Activated T-helper 17 cell treated with anti-CD3 and anti-CD28 coated beads, Interleukin-2, amount 50 U/mL, for 72 hours (primary cell): ENCODE measurements around the gene KIAA1549. TPM values are rescaled to one million over a fixed set of nuclear protein-coding genes. Genes with fewer than 3 reads are reported as not detected.

Experiments
- ATAC-seq: fragments of 150-1000 bp; cut with Tn5 transposase; replicated peaks from 2 replicates; pipeline ENCODE4 v1.10.0; 2021; ENCODE audit warnings: mild to moderate bottlenecking, moderate library complexity
- H3K27ac Mint-ChIP-seq: one replicate; pipeline ENCODE4 v1.8.0; 2022; ENCODE audit warnings: mixed read lengths
- H3K27me3 Mint-ChIP-seq: one replicate; pipeline ENCODE4 v1.8.0; 2022; ENCODE audit warnings: mixed read lengths
- H3K36me3 Mint-ChIP-seq: one replicate; pipeline ENCODE4 v1.8.0; 2022; ENCODE audit warnings: low read depth, mild to moderate bottlenecking, mixed read lengths
- H3K4me1 Mint-ChIP-seq: one replicate; pipeline ENCODE4 v1.8.0; 2022; ENCODE audit warnings: mixed read lengths
- H3K4me3 Mint-ChIP-seq: one replicate; pipeline ENCODE4 v1.8.0; 2022; ENCODE audit warnings: mild to moderate bottlenecking, mixed read lengths
- H3K9me3 Mint-ChIP-seq: one replicate; pipeline ENCODE4 v1.8.0; 2022; ENCODE audit warnings: mixed read lengths
- total RNA-seq, 2 donors: library from RNA; stranded (reverse); gene quantifications; one replicate each; pipeline ENCODE4 v1.2.3, GENCODE V29; 2022

Gene KIAA1549
- total RNA-seq, 2 donors from 2014 or later, result 1.1 to 1.2 TPM

DNA sequence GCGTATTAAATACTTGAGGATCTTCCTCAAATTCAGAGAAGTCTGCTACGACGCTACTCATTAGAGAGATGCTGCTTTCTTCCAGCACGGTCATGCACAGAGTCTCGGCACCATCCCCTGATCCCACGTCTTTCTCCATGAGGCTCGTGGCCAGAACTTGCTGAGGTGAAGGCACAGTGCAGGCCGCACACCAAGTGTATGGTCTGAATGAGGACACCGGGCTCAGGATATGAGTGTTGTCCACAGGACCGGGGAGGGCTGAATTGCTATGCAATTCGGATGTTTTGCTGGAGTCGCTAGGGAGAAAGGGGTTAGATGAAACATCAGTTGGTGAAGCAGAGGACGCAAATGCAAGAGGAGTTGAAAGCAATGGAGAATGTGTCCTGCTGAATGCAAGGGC is 63.0 kb downstream of the KIAA1549 start:
- H3K27me3 Mint-ChIP-seq, result peaks cover 13% of the 10 kb centered on the region
- H3K9me3 Mint-ChIP-seq, result no peaks in the 10 kb centered on the region
- H3K36me3 Mint-ChIP-seq, result no peaks in the 10 kb centered on the region
- H3K4me3 Mint-ChIP-seq, result no peak overlapping the region
- H3K27ac Mint-ChIP-seq, result no peak overlapping the region
- no peak for ATAC-seq
- H3K4me1 Mint-ChIP-seq, result no peaks in the 10 kb centered on the region

DNA sequence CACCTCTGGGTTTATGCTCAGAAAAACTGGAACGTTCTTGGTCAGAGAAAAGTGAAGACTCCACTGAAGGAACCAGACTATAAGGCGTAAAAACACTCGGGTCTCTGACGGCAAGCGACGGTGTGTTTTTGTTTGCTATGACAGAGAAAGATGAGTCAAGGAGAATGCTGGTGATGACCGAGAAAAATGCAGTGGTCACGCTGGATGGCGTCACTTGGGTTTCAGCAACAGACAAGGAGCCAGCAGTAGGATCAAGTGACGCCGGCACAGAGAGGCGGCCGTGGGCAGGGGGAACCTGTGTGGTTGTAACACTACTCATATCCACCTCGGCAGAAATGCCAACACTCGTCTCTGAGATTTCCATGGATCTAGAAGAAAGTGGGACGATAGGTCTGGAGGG is 63.4 kb downstream of the KIAA1549 start:
- no peak for ATAC-seq
- no peaks in the 10 kb centered on the region for H3K9me3 Mint-ChIP-seq
- H3K4me1 Mint-ChIP-seq, result no peaks in the 10 kb centered on the region
- H3K27me3 Mint-ChIP-seq, result peaks cover 13% of the 10 kb centered on the region
- no peaks in the 10 kb centered on the region for H3K36me3 Mint-ChIP-seq
- no peak overlapping the region for H3K27ac Mint-ChIP-seq
- no peak overlapping the region for H3K4me3 Mint-ChIP-seq

DNA sequence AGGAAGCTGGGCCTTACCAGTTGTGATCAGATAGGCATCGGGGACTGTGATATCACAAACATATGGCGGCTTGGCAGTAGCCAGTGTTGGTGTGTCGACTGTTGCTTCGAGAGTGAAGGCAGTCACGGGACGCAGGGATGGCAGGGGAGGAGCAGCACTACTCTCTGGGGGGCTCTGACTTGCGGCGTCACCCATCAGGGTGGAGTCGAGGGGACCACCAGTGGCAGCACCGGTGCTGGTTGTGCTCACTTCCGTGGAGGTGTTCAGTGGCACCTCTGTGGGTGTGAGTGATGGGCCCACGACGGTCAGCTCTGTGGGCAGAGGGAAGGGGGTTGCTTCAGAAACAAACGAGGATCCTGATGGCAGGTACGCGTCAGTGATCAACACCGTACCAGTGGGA is 64.5 kb downstream of the KIAA1549 start:
- H3K9me3 Mint-ChIP-seq, result no peaks in the 10 kb centered on the region
- no peaks in the 10 kb centered on the region for H3K36me3 Mint-ChIP-seq
- peaks cover 13% of the 10 kb centered on the region for H3K27me3 Mint-ChIP-seq
- no peaks in the 10 kb centered on the region for H3K4me1 Mint-ChIP-seq
- no peak overlapping the region for H3K4me3 Mint-ChIP-seq
- ATAC-seq, result no peak
- no peak overlapping the region for H3K27ac Mint-ChIP-seq

DNA sequence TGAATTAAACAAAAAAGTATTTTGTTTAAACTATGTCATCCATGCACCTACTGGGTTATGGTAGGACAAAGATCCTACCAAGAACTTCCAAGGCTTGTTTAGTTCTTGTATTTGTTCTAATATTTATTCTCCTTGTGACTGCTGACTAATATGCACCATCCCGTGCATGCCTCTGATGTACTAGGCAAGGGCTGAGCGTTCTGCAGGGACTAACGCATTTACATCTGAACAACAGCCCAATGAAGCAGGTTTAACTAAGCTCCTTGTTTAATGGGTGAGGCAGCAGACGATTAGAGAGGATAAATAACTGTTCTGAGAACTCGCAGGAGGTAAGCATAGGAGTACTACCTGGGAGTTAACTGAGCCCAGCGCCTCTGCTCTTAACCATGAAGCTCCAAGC is 64.9 kb downstream of the KIAA1549 start:
- no peaks in the 10 kb centered on the region for H3K36me3 Mint-ChIP-seq
- H3K27me3 Mint-ChIP-seq, result peaks cover 13% of the 10 kb centered on the region
- H3K9me3 Mint-ChIP-seq, result no peaks in the 10 kb centered on the region
- no peak overlapping the region for H3K4me3 Mint-ChIP-seq
- no peak for ATAC-seq
- no peak overlapping the region for H3K27ac Mint-ChIP-seq
- no peaks in the 10 kb centered on the region for H3K4me1 Mint-ChIP-seq

DNA sequence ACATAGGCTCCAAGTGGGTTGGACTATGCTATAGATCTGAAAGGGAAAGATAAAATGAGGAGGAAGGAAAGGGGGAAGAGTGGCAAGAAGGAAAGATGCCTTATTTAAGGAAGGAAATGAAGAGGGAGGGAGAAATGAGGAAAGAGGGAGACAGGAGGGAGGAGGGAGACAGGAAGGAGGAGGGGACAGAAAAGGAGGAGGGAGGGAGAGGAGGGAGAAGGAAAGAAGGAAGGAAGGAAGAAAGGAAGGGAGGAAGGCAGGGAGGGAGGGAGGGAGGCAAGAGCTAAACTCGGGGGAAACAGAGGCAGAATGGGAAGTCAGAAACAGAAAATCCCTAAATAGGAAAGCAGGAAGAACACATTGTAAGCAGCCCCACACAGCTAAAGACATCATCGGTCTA is 67.4 kb downstream of the KIAA1549 start:
- Mint-ChIP-seq H3K9me3 (no peaks in the 10 kb centered on the region), H3K27ac (no peak overlapping the region), H3K36me3 (no peaks in the 10 kb centered on the region), H3K4me3 (no peak overlapping the region), H3K27me3 (peaks cover 13% of the 10 kb centered on the region), H3K4me1 (no peaks in the 10 kb centered on the region)
- no peak for ATAC-seq

DNA sequence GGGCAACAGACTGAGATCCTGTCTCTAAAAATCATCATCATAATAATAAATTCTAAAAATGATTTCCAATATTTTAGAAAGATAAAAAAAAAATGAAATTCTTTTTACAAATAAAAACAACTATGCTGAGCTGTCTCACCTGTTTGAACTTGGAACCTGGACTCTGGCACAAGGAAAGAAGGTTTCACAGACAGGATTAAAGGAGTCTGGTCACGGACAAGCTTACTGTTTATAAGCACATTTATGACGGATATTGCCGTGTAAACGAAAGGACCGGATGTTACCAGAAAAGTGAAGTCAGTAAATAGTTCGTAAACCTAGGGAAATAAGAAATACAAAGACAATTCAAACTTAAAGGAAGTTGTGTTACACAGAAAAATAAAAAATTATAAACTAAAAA is 70.2 kb downstream of the KIAA1549 start:
- Mint-ChIP-seq H3K27ac (no peak overlapping the region), H3K36me3 (no peaks in the 10 kb centered on the region), H3K9me3 (no peaks in the 10 kb centered on the region), H3K4me3 (no peak overlapping the region), H3K27me3 (peaks cover 31% of the 10 kb centered on the region), H3K4me1 (no peaks in the 10 kb centered on the region)
- ATAC-seq, result no peak

DNA sequence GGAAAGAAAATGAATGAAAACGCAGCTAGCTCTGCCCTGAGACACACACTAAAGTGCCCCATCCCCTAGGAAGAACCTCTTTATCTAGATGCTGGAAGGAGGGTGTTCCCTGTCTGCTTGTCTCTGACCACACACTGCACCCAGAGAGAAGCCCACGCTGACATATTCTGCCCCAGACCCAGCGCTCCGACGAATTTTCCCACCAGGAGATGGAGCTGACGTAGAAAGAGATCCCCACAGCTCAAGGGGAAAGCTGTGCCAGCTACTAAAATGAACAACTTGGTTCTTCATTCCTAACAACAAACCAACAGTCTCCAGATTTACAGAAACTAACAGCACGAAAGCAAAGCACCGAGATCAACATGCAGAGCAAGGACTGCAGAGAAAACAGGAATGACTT is 73.3 kb downstream of the KIAA1549 start:
- H3K36me3 Mint-ChIP-seq, result no peaks in the 10 kb centered on the region
- H3K9me3 Mint-ChIP-seq, result no peaks in the 10 kb centered on the region
- peaks cover 16% of the 10 kb centered on the region for H3K4me1 Mint-ChIP-seq
- H3K27ac Mint-ChIP-seq, result no peak overlapping the region
- peaks cover 25% of the 10 kb centered on the region for H3K27me3 Mint-ChIP-seq
- H3K4me3 Mint-ChIP-seq, result no peak overlapping the region
- no peak for ATAC-seq

DNA sequence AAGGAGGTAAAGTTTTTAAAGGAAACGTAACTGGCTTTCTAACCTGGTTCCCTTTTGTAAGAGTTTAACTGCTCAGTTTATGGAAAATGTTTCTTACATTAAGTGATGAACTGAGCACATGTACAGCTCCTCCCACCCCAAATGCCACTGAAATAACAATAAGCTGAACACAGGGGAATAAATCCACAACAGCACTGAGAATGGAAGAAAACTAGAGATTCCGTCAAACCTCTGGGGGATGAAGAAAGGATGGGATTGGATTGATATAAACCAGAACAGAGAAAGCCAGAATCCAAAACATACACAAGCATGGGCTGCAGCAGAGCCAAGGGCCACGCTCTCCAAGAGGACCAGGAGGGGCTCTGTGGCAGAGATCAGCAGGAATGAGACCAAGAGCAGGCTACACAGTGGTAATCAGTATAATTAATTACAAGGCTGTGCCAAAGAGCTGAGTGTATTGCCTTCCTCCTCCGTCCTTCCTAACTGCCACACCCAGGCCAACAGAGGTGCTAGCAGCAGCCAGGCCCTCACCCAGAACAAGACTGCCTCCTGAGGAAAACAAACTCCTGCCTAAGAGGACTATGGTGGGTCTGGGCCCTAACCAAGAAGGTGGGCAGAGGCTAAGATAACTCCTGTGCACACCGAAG is 73.9 kb downstream of the KIAA1549 start:
- Mint-ChIP-seq H3K27me3 (peaks cover 25% of the 10 kb centered on the region), H3K36me3 (no peaks in the 10 kb centered on the region), H3K9me3 (no peaks in the 10 kb centered on the region), H3K27ac (no peak overlapping the region), H3K4me3 (no peak overlapping the region), H3K4me1 (peaks cover 21% of the 10 kb centered on the region)
- no peak for ATAC-seq

DNA sequence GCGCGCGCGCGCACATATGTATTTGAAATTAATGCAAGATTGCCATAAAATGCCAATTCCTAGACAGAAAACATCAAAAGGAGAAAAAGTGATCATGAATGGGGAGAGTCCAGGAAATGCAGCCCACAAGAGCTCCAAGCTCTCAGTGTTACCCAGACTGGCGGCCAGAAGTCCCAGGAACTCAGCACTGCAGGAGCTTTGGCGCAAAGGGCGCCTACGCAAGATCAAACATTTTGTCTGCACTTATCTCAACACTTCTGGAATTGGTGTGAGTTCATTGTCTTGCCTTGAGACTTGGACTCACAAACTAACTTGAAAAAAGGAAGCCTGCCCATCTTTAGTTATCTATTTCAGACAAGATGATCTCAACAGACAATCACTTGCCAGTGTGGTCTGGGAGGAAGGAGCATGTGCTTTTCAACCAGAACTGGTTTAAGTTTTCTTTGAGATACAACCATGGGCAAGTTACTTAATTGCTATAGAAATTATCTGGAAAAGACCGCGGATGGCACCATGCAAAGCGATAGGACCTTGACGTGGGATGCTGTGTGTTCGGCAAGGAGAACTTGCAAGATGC is 77.2 kb downstream of the KIAA1549 start:
- H3K36me3 Mint-ChIP-seq, result no peaks in the 10 kb centered on the region
- H3K27me3 Mint-ChIP-seq, result peaks cover 25% of the 10 kb centered on the region
- peaks cover 25% of the 10 kb centered on the region for H3K4me1 Mint-ChIP-seq
- ATAC-seq, result no peak
- peak overlapping the region; percentile 83 for H3K4me3 Mint-ChIP-seq
- H3K27ac Mint-ChIP-seq, result peak overlapping the region; percentile 72
- no peaks in the 10 kb centered on the region for H3K9me3 Mint-ChIP-seq

DNA sequence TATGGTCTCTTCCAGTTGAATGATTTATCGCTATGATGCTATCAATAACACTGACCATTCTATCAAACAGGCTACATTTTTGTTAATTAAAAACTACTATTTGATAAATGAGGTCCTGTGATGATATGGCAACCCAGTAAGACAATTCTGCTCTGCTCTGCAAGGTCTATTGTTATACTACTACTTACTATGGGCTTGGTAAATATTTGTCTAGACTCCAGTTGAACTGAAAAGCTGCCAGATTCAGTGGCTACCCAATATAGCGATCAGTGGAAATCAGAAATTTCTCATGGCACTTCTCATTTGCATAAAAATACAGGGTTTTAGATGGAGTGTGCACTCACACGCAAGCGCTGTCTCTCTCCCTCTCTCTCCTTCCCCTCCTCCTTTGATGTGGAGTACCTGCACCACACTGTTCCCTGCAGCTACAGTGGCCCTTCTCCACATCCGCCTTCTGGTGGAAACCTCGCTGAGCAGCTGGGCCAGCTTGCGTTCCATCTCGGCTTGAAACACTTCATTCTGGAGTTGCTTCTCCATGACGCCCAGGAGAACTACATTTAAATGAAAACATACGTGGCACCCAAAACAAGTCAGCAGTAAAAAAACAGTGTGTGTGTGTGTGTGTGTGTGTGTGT is 77.9 kb downstream of the KIAA1549 start:
- H3K36me3 Mint-ChIP-seq, result no peaks in the 10 kb centered on the region
- H3K27me3 Mint-ChIP-seq, result peaks cover 24% of the 10 kb centered on the region
- H3K4me3 Mint-ChIP-seq, result peak overlapping the region; percentile 83
- no peaks in the 10 kb centered on the region for H3K9me3 Mint-ChIP-seq
- H3K27ac Mint-ChIP-seq, result peak overlapping the region; percentile 72
- H3K4me1 Mint-ChIP-seq, result peaks cover 29% of the 10 kb centered on the region
- ATAC-seq, result peak; percentile 98

DNA sequence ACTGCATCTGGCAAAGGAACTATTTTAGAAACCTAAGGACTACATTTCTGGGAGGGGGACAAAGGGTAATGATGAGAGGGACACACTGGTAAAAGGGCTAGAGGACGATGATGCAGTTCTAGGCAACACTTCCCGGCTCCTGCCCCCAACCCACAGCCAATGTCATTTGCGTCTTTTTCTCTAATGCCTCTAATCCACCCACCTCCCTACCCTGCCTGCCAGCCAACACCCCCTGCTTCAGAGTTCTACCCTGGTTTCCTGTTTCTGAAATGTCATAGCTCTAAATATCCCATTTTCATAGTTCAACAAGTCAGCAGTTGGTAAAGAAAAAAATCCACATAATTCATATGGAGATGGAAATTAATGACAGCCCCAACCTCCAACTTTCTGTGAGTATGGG is 79.0 kb downstream of the KIAA1549 start:
- Mint-ChIP-seq H3K4me1 (peaks cover 34% of the 10 kb centered on the region), H3K9me3 (no peaks in the 10 kb centered on the region), H3K36me3 (no peaks in the 10 kb centered on the region), H3K27me3 (peaks cover 15% of the 10 kb centered on the region), H3K4me3 (peak overlapping the region; percentile 83), H3K27ac (peak overlapping the region; percentile 72)
- no peak for ATAC-seq

DNA sequence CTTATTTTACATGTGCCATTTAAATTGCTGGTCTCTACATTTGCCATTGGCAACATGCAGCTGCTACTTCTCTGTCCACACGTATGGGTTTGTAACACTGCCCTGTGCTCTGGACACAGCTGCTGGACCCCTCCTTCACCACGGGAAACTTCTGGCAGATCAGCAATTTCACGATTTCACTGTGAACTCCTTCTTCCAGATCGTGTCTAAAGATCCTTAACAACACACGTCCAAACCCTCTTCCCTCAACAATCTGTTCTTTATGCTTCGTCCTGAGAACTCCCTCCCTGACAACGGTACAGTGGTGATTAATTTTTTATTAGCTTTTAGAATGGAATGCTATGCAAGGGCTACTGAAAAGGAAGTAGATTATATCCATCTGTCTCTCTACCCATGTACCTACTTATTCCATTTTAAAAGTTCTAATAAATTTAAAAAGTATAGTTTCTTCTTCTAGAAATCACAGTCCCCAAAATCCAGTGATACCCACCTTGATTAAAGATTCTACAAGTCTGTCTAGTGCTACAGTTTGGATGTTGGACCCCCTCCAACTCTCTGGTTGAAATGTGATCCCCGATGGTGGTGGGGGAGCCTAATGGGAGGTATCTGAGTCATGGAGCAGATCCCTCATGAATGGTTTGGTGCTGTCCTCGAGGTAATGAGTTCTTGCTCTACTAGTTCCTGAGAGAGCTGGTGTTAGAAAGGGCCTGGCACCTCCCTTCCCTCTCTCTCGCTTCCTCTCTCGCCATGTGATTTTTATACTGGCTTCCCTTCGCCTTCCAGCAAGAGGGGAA is 81.0 kb downstream of the KIAA1549 start:
- Mint-ChIP-seq H3K27ac (no peak overlapping the region), H3K27me3 (peaks cover 14% of the 10 kb centered on the region), H3K36me3 (no peaks in the 10 kb centered on the region), H3K4me3 (no peak overlapping the region), H3K4me1 (peaks cover 34% of the 10 kb centered on the region), H3K9me3 (no peaks in the 10 kb centered on the region)
- ATAC-seq, result no peak

DNA sequence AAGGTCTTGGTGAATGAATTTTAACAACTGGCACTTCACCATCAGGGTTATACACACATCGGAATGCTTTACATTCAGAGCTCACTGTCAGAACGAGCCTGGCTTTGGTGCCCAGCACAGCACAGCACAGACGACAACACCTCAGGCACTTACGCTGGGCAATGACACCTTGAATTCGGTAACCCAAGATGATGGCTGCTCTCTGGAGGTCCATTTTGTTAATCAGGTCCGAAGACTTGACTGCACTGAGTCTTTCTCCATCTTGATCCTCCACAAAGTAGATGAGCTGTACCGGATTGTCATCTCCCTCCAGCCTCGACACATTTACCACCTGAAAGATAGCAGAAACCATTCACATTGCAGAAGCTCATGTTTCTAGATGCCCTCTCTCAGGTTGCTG is 82.4 kb downstream of the KIAA1549 start:
- peaks cover 28% of the 10 kb centered on the region for H3K4me1 Mint-ChIP-seq
- H3K9me3 Mint-ChIP-seq, result no peaks in the 10 kb centered on the region
- no peak for ATAC-seq
- H3K27ac Mint-ChIP-seq, result peak overlapping the region; percentile 2
- H3K4me3 Mint-ChIP-seq, result peak overlapping the region; percentile 47
- H3K36me3 Mint-ChIP-seq, result no peaks in the 10 kb centered on the region
- peaks cover 10% of the 10 kb centered on the region for H3K27me3 Mint-ChIP-seq

DNA sequence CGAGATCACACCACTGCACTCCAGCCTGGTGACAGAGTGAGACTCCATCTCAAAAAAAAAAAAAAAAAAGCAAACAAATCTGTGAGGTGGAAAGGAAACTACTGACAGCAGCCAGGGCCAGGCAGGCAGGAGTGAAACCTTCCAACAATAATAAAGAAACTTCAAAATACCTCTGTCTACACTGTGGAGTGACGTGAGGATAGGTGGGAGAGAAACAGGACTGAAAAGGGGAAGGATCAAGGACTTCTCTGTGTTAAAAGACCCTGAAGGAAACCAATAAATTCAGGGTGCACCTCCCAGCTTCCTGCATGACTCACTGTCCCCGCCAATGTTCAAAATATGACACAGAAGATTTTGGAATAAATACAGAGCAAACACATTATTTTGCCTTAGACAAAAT is 82.9 kb downstream of the KIAA1549 start:
- peak overlapping the region; percentile 47 for H3K4me3 Mint-ChIP-seq
- peak overlapping the region; percentile 2 for H3K27ac Mint-ChIP-seq
- H3K36me3 Mint-ChIP-seq, result no peaks in the 10 kb centered on the region
- peaks cover 22% of the 10 kb centered on the region for H3K4me1 Mint-ChIP-seq
- peaks cover 10% of the 10 kb centered on the region for H3K27me3 Mint-ChIP-seq
- H3K9me3 Mint-ChIP-seq, result no peaks in the 10 kb centered on the region
- peak; percentile 92 for ATAC-seq

DNA sequence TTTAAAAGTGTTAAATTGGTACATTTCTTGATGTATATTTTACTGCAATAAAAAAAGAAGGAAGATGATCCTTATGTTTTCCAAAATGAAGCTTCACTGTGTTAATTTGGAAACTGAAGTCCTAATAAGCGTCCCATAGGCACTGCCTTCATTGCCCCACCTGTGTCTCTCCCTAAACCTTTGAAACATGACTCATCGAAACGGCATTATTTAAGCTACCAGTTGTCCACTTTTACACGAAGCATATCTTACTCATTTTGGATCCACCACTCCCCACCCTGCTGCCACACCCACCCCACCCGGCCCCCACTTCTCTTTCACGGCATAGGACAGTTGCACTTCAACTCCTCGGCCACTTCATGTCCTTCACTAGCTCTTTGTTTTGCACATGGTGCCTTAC is 85.5 kb downstream of the KIAA1549 start:
- Mint-ChIP-seq H3K4me3 (no peak overlapping the region), H3K9me3 (no peaks in the 10 kb centered on the region), H3K27me3 (peaks cover 10% of the 10 kb centered on the region), H3K27ac (no peak overlapping the region), H3K36me3 (no peaks in the 10 kb centered on the region), H3K4me1 (peaks cover 9% of the 10 kb centered on the region)
- ATAC-seq, result no peak
